CD14-positive monocyte (primary cell): Measurements from ENCODE around the gene PLEKHA8. TPM values are rescaled to one million over a fixed set of nuclear protein-coding genes. Genes with fewer than 3 reads are reported as not detected.

Source experiments
- DNase-seq, 3 donors: peaks; one replicate each; pipeline ENCODE4 v3.0.0-alpha.2; 2011 to 2022
- H2AFZ ChIP-seq: 2 replicates; pipeline ENCODE4 v1.6.0; 2012; ENCODE audit warnings: mild to moderate bottlenecking, low read depth, low read length, inconsistent platforms; ENCODE audit not compliant: insufficient read depth, poor library complexity, severe bottlenecking
- H3K27ac ChIP-seq, 2 donors: 1 replicate in 1 of 2; 2 replicates in 1 of 2; pipeline ENCODE4 v1.5.1; 2012 to 2013; ENCODE audit warnings: low read length in 2 of 2, control low read depth in 1 of 2, inconsistent platforms in 1 of 2, low read depth in 1 of 2, mild to moderate bottlenecking in 1 of 2
- H3K27me3 ChIP-seq, 2 donors: one replicate each; pipeline versions ENCODE4 v1.6.0 to v1.6.1; 2011 to 2013; ENCODE audit warnings: low read length in 2 of 2; ENCODE audit not compliant: control insufficient read depth in 2 of 2, insufficient read depth in 2 of 2
- H3K36me3 ChIP-seq, 2 donors: replicated peaks in 1 of 2; 1 replicate in 1 of 2; 2 replicates in 1 of 2; pipeline versions ENCODE4 v1.5.1 to v1.6.1; 2012 to 2013; ENCODE audit warnings: low read length in 2 of 2, control low read depth in 1 of 2, inconsistent platforms in 1 of 2, mild to moderate bottlenecking in 1 of 2; ENCODE audit not compliant: insufficient read depth in 2 of 2, control insufficient read depth in 1 of 2
- H3K4me1 ChIP-seq, 2 donors: 1 replicate in 1 of 2; 2 replicates in 1 of 2; pipeline versions ENCODE4 v1.5.1 to v1.6.1; 2012 to 2013; ENCODE audit warnings: low read length in 2 of 2, control low read depth in 1 of 2, inconsistent platforms in 1 of 2, mild to moderate bottlenecking in 1 of 2, moderate library complexity in 1 of 2; ENCODE audit not compliant: insufficient read depth in 2 of 2, control insufficient read depth in 1 of 2
- H3K4me2 ChIP-seq: replicated peaks from 2 replicates; pipeline ENCODE3; 2012; ENCODE audit warnings: low read length, moderate library complexity, mild to moderate bottlenecking; ENCODE audit not compliant: poor library complexity, severe bottlenecking; ENCODE audit errors: extremely low read depth
- H3K4me3 ChIP-seq, 3 experiments: fragments of 200-600 bp in 1 of 3; sonication (generic) in 1 of 3; replicated peaks in 1 of 3; 1 replicate in 2 of 3; 2 replicates in 1 of 3; pipeline ENCODE4 v1.5.1; 2011 to 2013; ENCODE audit warnings: low read length in 3 of 3, mild to moderate bottlenecking in 3 of 3, control low read depth in 2 of 3, low read depth in 2 of 3, inconsistent platforms in 1 of 3, moderate library complexity in 1 of 3
- H3K79me2 ChIP-seq: 2 replicates; pipeline ENCODE4 v1.6.0; 2012; ENCODE audit warnings: mild to moderate bottlenecking, control low read depth, inconsistent platforms, low read length, moderate library complexity; ENCODE audit not compliant: insufficient read depth
- H3K9ac ChIP-seq: 2 replicates; pipeline ENCODE4 v1.6.0; 2017; ENCODE audit warnings: low read length, mild to moderate bottlenecking; ENCODE audit not compliant: insufficient read depth, poor library complexity, severe bottlenecking
- H3K9me3 ChIP-seq, 2 donors: replicated peaks in 1 of 2; 1 replicate in 1 of 2; 2 replicates in 1 of 2; pipeline versions ENCODE4 v1.5.1 to v1.6.1; 2012 to 2013; ENCODE audit warnings: low read length in 2 of 2, control low read depth in 1 of 2; ENCODE audit not compliant: control insufficient read depth in 1 of 2, insufficient read depth in 1 of 2
- H4K20me1 ChIP-seq: 2 replicates; pipeline ENCODE4 v1.6.0; 2012; ENCODE audit warnings: mild to moderate bottlenecking, low read length, control low read depth, moderate library complexity; ENCODE audit not compliant: insufficient read depth
- H3K27ac Mint-ChIP-seq, 7 donors: one replicate each; pipeline ENCODE4 v1.8.0; 2020; ENCODE audit warnings: mild to moderate bottlenecking in 7 of 7, mixed read lengths in 7 of 7, moderate library complexity in 6 of 7, inconsistent platforms in 2 of 7
- H3K27me3 Mint-ChIP-seq, 3 donors: one replicate each; pipeline ENCODE4 v1.8.0; 2021 to 2022; ENCODE audit warnings: low read depth in 3 of 3, mild to moderate bottlenecking in 3 of 3, mixed read lengths in 3 of 3, moderate library complexity in 3 of 3, inconsistent platforms in 1 of 3
- H3K36me3 Mint-ChIP-seq, 2 donors: one replicate each; pipeline ENCODE4 v1.8.0; 2020; ENCODE audit warnings: mixed read lengths in 2 of 2, inconsistent platforms in 1 of 2, mild to moderate bottlenecking in 1 of 2
- H3K4me1 Mint-ChIP-seq: one replicate; pipeline ENCODE4 v1.8.0; 2020; ENCODE audit warnings: mild to moderate bottlenecking, mixed read lengths
- H3K4me3 Mint-ChIP-seq, 2 donors: one replicate each; pipeline ENCODE4 v1.8.0; 2020; ENCODE audit warnings: mild to moderate bottlenecking in 2 of 2, mixed read lengths in 2 of 2, moderate library complexity in 1 of 2
- H3K9me3 Mint-ChIP-seq, 7 donors: one replicate each; pipeline ENCODE4 v1.8.0; 2020 to 2022; ENCODE audit warnings: mixed read lengths in 7 of 7, mild to moderate bottlenecking in 6 of 7, moderate library complexity in 6 of 7, inconsistent platforms in 2 of 7
- CTCF ChIP-seq: fragments of 200-600 bp; IDR thresholded peaks from one replicate; pipeline ENCODE4 v1.8.0; 2022; ENCODE audit warnings: antibody characterized with exemption, mild to moderate bottlenecking
- WGBS: methylation state at CpG from one replicate; pipeline ENCODE4 v1.1.5; 2013; ENCODE audit warnings: missing lambda C conversion rate; ENCODE audit not compliant: insufficient coverage; 5-methylcytosine and 5-hydroxymethylcytosine counted together
- intact Hi-C, 2 donors: fragments of 100-400 bp; cut with micrococcal nuclease; formaldehyde crosslinking; loops; one replicate each; pipeline versions ENCODE4 v1.15.0 to v1.15.1; 2023
- polyA plus RNA-seq, 3 donors: library from polyadenylated mRNA; depleted of rRNA in 1 of 3; unstranded in 2 of 3; stranded (reverse) in 1 of 3; fragments of 300-500 nt in 2 of 3; fragments of >200 nt in 1 of 3; fragmentation: Illumina TruSeq in 2 of 3; gene quantifications; 1 replicate in 2 of 3; 2 replicates in 1 of 3; pipeline ENCODE4 v1.2.3, GENCODE V29; 2012 to 2021

The PLEKHA8 gene
- polyA plus RNA-seq, 3 donors, result 2.4 to 2.7 (median 2.6) TPM

- 96% methylated on average over 5 of the region's 5 CpGs for WGBS
- Histone ChIP-seq H3K4me1 (peaks cover 48 to 61% of the 10 kb centered on the region in 2 donors), H3K9ac (peak overlapping the region; percentile 5), H3K9me3 (no peaks in the 10 kb centered on the region), H3K4me2 (peak overlapping the region; percentile 50), H3K27me3 (no peaks in the 10 kb centered on the region), H3K27ac (peak overlapping the region; percentile 85 to 94), H3K36me3 (no peaks in the 10 kb centered on the region), H2AFZ (no peak overlapping the region), H4K20me1 (no peaks in the 10 kb centered on the region), H3K79me2 (no peaks in the 10 kb centered on the region), H3K4me3 (peak overlapping the region in 1 of 3 experiments; percentile 51)
- H3K36me3 Mint-ChIP-seq, result peaks cover 0 to 8% of the 10 kb centered on the region in 2 donors
- H3K4me1 Mint-ChIP-seq, result peaks cover 70% of the 10 kb centered on the region
- H3K27me3 Mint-ChIP-seq, result peaks cover 0 to 1% (median 0%) of the 10 kb centered on the region in 3 donors
- intact Hi-C loops, result loop anchor here in 1 of 2 donors (5.0 kb wide), 1 partner anchor 45 kb away; no protein-coding TSS in a partner anchor
- H3K9me3 Mint-ChIP-seq, result peaks cover 0 to 2% (median 2%) of the 10 kb centered on the region in 7 donors
- no peak for TF ChIP-seq CTCF
- peak overlapping the region in 1 of 2 donors; percentile 41 for H3K4me3 Mint-ChIP-seq
- peak overlapping the region; percentile 89 to 95 (median 92) for H3K27ac Mint-ChIP-seq
- DNase-seq, result no peak
These were observed 149.0 kb downstream of the PLEKHA8 start for GRCh38 chr7:30177186-30177585.

DNA sequence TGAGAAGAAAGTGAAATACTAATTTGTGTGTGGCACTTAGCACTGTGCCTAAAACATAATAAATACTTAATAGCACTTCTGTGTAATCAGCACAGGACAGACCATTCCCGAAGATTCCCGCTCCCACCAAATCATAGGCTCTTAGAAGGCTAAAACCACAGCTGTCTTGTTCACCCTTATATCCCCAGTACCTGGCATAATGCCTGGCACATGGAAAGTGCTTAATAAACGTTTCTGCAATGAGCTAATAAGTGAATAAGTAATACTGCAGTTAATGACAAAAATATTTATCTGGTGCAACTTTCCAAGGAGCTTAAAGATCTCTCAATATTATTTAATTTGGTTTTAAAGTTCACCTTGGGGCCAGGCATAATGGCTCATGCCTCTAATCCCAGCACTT is 149.8 kb downstream of the PLEKHA8 start:
- Histone ChIP-seq H3K27me3 (no peaks in the 10 kb centered on the region), H4K20me1 (no peaks in the 10 kb centered on the region), H3K36me3 (no peaks in the 10 kb centered on the region), H2AFZ (no peak overlapping the region), H3K9ac (no peak overlapping the region), H3K27ac (peak overlapping the region; percentile 85 to 88), H3K9me3 (no peaks in the 10 kb centered on the region), H3K4me1 (peaks cover 51 to 60% of the 10 kb centered on the region in 2 donors), H3K79me2 (no peaks in the 10 kb centered on the region), H3K4me3 (peak overlapping the region in 1 of 3 experiments; percentile 0), H3K4me2 (no peak overlapping the region)
- no peak for DNase-seq
- H3K27ac Mint-ChIP-seq, result peak overlapping the region; percentile 89 to 95 (median 92)
- H3K27me3 Mint-ChIP-seq, result peaks cover 0 to 1% (median 0%) of the 10 kb centered on the region in 3 donors
- H3K36me3 Mint-ChIP-seq, result peaks cover under 1 to 9% of the 10 kb centered on the region in 2 donors
- peaks cover 68% of the 10 kb centered on the region for H3K4me1 Mint-ChIP-seq
- no CpG with 5 or more reads among the region's 3 CpGs for WGBS
- intact Hi-C loops, result loop anchor here in 1 of 2 donors (5.0 kb wide), 1 partner anchor 44 kb away; no protein-coding TSS in a partner anchor
- H3K4me3 Mint-ChIP-seq, result no peak overlapping the region
- no peak for TF ChIP-seq CTCF
- H3K9me3 Mint-ChIP-seq, result peaks cover 0 to 3% (median 2%) of the 10 kb centered on the region in 7 donors
